Measurements from ENCODE around the gene LYRM4. TPM values are rescaled to one million over a fixed set of nuclear protein-coding genes. Genes with fewer than 3 reads are reported as not detected.

The LYRM4 gene
- total RNA-seq, 1 donor: 16.6 TPM

DNA sequence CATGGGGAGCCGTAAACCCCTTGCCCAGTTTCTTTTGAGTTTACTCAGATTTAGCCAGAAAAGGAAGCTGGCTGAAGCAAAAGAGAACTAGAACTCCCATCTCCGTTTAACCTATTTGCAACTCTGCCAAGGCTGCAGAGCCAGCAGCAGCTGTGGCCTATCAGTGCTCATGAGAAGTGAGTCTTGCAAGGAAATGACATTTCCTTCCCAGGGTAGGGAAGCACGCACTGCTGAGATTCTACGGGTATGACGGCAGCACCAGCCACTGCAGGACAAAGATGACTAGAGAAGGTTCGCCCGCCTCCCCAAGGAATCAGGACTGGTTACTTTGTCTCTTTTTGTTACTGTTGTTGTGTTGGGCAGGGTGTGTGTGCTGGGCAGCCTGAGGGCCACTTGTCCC, 128.0 kb downstream of the LYRM4 start:
- Histone ChIP-seq H3K9me3 (ENCODE audit: low read depth, low read length) (no peaks in the 10 kb centered on the region), H3K79me2 (ENCODE audit: insufficient read depth, low read length) (no peaks in the 10 kb centered on the region), H3K4me3 (ENCODE audit: insufficient read depth, low read length) (no peak overlapping the region), H3K4me2 (ENCODE audit: insufficient read depth, low read length) (peak overlapping the region; percentile 41), H4K20me1 (ENCODE audit: insufficient read depth, low read length) (no peaks in the 10 kb centered on the region), H2AFZ (ENCODE audit: low read length) (peak overlapping the region; percentile 7), H3K27me3 (ENCODE audit: insufficient read depth, low read length) (no peaks in the 10 kb centered on the region), H3K4me1 (ENCODE audit: insufficient read depth, low read length) (peaks cover 9% of the 10 kb centered on the region), H3K36me3 (ENCODE audit: insufficient read depth, low read length) (no peaks in the 10 kb centered on the region), H3K27ac (ENCODE audit: low read depth, low read length) (peak overlapping the region; percentile 54)
- DNase-seq (ENCODE audit: insufficient read length, low spot score, missing footprints): peak; percentile 62
- TF ChIP-seq, protein P1, sequence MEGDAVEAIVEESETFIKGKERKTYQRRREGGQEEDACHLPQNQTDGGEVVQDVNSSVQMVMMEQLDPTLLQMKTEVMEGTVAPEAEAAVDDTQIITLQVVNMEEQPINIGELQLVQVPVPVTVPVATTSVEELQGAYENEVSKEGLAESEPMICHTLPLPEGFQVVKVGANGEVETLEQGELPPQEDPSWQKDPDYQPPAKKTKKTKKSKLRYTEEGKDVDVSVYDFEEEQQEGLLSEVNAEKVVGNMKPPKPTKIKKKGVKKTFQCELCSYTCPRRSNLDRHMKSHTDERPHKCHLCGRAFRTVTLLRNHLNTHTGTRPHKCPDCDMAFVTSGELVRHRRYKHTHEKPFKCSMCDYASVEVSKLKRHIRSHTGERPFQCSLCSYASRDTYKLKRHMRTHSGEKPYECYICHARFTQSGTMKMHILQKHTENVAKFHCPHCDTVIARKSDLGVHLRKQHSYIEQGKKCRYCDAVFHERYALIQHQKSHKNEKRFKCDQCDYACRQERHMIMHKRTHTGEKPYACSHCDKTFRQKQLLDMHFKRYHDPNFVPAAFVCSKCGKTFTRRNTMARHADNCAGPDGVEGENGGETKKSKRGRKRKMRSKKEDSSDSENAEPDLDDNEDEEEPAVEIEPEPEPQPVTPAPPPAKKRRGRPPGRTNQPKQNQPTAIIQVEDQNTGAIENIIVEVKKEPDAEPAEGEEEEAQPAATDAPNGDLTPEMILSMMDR (IDR thresholded peaks at IDR 0.05; ENCODE audit: extremely low read depth, low read depth, low read length): no peak

DNA sequence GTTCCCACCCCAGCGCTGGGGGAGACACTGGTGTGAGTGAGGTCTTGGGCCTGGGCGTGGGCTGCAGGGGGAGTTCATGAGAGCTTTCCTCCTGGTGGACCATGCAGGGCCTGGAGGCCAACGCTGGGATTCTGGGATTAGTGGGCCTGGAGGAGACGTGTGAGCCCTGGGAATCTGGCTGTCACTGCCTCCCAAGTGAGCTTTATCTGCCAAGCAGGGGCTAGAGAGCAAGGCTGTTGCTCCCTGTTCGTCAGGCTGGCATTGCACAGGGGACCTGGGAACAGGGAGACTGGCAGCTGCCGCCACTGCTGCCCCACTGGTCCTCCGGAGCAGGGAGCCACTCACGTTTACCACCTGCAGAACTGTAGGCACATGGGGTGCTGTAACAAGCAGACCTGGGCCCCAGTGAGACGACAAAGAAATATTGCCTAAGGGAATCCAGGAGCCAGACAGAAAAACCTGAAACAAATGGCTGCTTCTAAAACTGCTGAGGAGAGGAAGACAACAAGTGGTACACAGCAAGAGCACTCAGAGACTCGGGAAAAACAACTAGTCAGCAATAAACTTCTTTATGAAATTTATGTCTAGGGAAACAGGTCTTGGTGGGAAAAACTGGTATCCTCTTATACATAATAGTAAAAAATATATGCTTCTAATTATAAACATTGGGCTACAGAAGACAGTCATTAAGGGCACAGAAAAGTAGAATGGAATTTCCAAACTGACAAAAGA, 130.4 kb downstream of the LYRM4 start:
- no peak overlapping the region for H3K4me2 ChIP-seq (ENCODE audit: insufficient read depth, low read length)
- no peak overlapping the region for H3K4me3 ChIP-seq (ENCODE audit: insufficient read depth, low read length)
- H3K79me2 ChIP-seq (ENCODE audit: insufficient read depth, low read length): no peaks in the 10 kb centered on the region
- H3K27ac ChIP-seq (ENCODE audit: low read depth, low read length): no peak overlapping the region
- DNase-seq (ENCODE audit: insufficient read length, low spot score, missing footprints): no peak
- no peaks in the 10 kb centered on the region for H3K27me3 ChIP-seq (ENCODE audit: insufficient read depth, low read length)
- H3K4me1 ChIP-seq (ENCODE audit: insufficient read depth, low read length): peaks cover 22% of the 10 kb centered on the region
- TF ChIP-seq, protein P1 (IDR thresholded peaks at IDR 0.05; ENCODE audit: extremely low read depth, low read depth, low read length): no peak
- H3K9me3 ChIP-seq (ENCODE audit: low read depth, low read length): no peaks in the 10 kb centered on the region
- peaks cover 6% of the 10 kb centered on the region for H4K20me1 ChIP-seq (ENCODE audit: insufficient read depth, low read length)
- H3K36me3 ChIP-seq (ENCODE audit: insufficient read depth, low read length): no peaks in the 10 kb centered on the region
- no peak overlapping the region for H2AFZ ChIP-seq (ENCODE audit: low read length)

DNA sequence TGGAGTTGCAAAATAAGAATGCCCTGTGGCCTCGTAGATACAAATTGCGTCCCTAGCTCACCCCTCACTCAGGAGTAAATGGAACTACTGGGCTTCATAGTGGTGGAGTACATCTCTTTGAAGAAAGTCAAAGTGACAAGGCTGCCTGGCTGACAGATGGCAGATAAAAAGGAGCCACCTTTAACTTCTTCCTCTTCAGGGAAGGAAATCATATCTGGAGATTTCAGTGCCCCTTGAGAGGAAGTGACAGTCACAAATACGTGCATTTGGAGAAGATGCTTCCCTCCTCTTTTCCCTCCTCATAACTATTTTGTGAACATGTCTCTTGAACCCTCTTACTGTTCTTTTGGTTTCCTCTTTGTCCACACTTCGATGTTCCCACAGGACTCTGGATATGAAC, 132.4 kb downstream of the LYRM4 start:
- Histone ChIP-seq H3K36me3 (ENCODE audit: insufficient read depth, low read length) (no peaks in the 10 kb centered on the region), H3K27me3 (ENCODE audit: insufficient read depth, low read length) (no peaks in the 10 kb centered on the region), H3K4me3 (ENCODE audit: insufficient read depth, low read length) (no peak overlapping the region), H3K27ac (ENCODE audit: low read depth, low read length) (no peak overlapping the region), H2AFZ (ENCODE audit: low read length) (no peak overlapping the region), H3K9me3 (ENCODE audit: low read depth, low read length) (no peaks in the 10 kb centered on the region), H4K20me1 (ENCODE audit: insufficient read depth, low read length) (peaks cover 6% of the 10 kb centered on the region), H3K4me1 (ENCODE audit: insufficient read depth, low read length) (peaks cover 32% of the 10 kb centered on the region), H3K4me2 (ENCODE audit: insufficient read depth, low read length) (no peak overlapping the region), H3K79me2 (ENCODE audit: insufficient read depth, low read length) (no peaks in the 10 kb centered on the region)
- TF ChIP-seq, protein P1 (IDR thresholded peaks at IDR 0.05; ENCODE audit: extremely low read depth, low read depth, low read length): no peak
- DNase-seq (ENCODE audit: insufficient read length, low spot score, missing footprints): no peak

DNA sequence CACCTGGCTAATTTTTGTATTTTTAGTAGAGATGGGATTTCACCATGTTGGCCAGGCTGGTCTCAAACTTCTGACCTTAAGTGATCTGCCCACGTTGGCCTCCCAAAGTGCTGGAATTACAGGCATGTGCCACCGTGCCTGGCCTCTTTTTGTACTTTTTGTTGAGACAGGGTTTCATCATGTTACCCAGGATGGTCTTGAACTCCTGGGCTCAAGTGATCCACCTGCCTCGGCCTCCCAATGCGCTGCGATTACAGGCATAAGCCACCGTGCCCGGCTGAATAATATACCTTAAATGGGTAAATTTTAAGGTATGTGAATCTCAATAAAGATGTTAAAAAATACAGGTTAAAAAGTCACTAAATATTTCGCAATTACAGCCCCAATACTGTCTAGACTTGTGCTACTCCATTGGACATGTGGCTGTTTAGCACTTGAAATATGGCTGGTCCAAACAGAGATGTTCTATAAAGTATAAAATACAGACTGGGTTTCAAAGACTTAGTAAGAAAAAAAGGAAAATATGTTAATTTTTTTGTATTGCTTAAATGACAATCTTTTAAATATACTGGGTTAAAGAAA, 133.6 kb downstream of the LYRM4 start:
- Histone ChIP-seq H3K27me3 (ENCODE audit: insufficient read depth, low read length) (no peaks in the 10 kb centered on the region), H3K9me3 (ENCODE audit: low read depth, low read length) (no peaks in the 10 kb centered on the region)

More for the DNA sequence above, 133.6 kb downstream of the LYRM4 start:
- no peaks in the 10 kb centered on the region for H3K36me3 ChIP-seq (ENCODE audit: insufficient read depth, low read length)
- no peak overlapping the region for H3K4me3 ChIP-seq (ENCODE audit: insufficient read depth, low read length)
- no peak overlapping the region for H3K4me2 ChIP-seq (ENCODE audit: insufficient read depth, low read length)
- no peak for DNase-seq (ENCODE audit: insufficient read length, low spot score, missing footprints)
- peaks cover 23% of the 10 kb centered on the region for H3K4me1 ChIP-seq (ENCODE audit: insufficient read depth, low read length)
- H3K27ac ChIP-seq (ENCODE audit: low read depth, low read length): no peak overlapping the region
- H4K20me1 ChIP-seq (ENCODE audit: insufficient read depth, low read length): peaks cover 6% of the 10 kb centered on the region
- no peak overlapping the region for H2AFZ ChIP-seq (ENCODE audit: low read length)
- TF ChIP-seq, protein P1 (IDR thresholded peaks at IDR 0.05; ENCODE audit: extremely low read depth, low read depth, low read length): no peak
- no peaks in the 10 kb centered on the region for H3K79me2 ChIP-seq (ENCODE audit: insufficient read depth, low read length)
